Activated naive CD4-positive, alpha-beta T cell treated with Interleukin-2 at 50 U/mL for 16 hours (primary cell): Measurements from ENCODE around the gene VAV1.
A peak's percentile ranks its signal among the peaks of the same experiment; 100 is the strongest.
"Not testable (repeated sequence)": the region's sequence is repeated elsewhere in the genome, so short reads cannot be mapped to it uniquely, and the experiment has no call there.

Experiments
- DNase-seq: peaks from one replicate; pipeline ENCODE4 v3.0.0-alpha.2; 2020

The VAV1 gene

GRCh38 chr19:6737284-6737872 lies 35.1 kb upstream of the VAV1 start, which contains the start of gene GPR108:
Gene GPR108 (minus strand): TSS chr19:6737580. CDS start chr19:6737576, 4 bp downstream.
- DNase-seq: peak; percentile 100

GRCh38 chr19:6737873-6738786 lies 34.4 kb upstream of the VAV1 start:
- peak; percentile 81 for DNase-seq

DNA sequence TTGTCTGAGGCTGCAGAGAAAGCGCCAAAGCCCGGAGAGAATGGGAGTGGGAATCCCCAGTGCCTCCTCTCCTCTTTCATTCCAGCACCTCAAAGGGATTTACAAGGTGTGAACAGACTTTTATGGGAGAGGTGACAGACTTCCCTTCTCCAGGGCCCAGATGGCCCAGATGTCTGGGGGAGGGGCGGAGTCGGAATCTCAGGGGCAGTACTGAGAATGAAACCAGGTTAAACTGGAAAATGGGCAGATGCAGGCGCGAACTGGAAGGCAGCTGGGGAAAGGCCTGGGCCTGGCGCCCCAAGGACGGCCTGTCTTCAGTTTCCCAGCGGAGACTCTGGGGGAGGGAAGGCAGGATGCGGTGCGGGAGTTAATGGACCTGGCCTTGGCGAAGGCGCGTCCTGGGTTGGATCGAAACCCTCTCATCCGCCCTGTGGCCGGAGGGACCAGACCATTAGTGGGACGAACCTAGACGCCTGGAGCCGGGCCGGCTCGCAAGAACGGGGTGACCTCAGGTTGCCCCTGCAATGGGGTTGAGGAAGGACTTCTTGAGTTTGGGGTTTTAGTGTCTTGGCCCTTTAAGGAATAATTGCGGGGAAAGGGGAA lies 33.6 kb upstream of the VAV1 start:
- DNase-seq: peak; percentile 24

DNA sequence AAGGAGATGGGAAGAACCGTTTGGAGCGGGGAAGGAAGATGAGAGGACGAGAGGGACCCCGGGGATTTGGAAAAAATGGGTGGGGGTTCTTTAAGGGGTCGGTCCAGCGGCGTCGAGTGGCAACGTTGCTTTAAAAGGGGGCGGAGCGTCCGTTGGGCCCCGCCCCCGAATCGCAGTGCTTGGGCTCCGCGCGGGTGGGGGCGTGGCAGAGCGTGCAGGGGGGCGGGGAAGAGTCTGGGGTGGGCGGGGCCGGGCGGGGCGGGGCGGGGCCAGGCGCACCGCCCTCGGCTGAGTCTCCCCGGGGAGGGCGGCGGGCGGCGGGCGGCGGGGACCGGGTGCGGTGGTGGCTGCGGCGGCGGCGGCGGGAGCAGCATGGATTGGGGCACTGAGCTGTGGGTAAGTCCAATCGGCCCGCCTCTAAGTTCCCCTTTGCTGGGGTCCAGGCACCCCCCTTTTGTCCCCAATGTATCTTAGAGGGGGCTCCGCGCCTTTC lies 33.1 kb upstream of the VAV1 start, which contains the start of gene TRIP10:
Gene TRIP10, plus strand, starts transcription at position 291 of the 493 bp plus-strand sequence. Its CDS starts 82 bp downstream, at position 373.
- peak; percentile 82 for DNase-seq

DNA sequence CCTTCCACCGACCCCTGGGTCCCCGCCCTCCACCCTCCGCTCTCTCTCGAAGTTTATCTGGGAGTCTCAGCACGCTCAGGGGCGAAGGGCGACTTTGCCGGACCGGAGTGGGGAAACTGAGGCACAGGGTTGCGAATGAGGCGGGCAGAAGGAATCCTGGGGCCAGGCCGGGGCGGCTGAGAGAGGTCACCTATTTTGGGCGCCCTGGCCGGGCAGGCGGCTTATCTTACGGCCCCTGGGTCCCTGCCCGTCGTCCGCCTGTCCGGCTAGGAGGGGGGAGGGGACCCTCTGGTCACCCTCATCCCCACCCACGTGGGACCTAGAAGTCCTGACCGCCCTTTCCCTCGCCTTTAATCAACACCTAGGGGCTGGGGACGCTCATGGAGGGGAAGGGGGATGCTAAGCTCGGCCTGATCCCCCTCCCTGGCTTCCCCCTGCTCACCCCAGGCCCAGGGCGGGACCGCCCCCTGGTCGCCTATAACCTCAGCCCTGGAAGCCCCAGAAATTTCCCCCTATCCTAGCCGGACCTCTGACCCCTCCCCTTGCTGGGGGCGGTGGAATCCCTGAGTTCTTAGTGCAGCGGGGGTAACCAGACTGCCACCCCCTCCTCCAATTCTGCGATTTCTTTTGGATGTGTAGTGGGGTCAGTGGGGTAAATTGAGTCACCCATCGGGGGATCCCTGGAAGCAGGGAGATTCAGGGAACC lies 32.5 kb upstream of the VAV1 start:
- DNase-seq: peak; percentile 17

DNA sequence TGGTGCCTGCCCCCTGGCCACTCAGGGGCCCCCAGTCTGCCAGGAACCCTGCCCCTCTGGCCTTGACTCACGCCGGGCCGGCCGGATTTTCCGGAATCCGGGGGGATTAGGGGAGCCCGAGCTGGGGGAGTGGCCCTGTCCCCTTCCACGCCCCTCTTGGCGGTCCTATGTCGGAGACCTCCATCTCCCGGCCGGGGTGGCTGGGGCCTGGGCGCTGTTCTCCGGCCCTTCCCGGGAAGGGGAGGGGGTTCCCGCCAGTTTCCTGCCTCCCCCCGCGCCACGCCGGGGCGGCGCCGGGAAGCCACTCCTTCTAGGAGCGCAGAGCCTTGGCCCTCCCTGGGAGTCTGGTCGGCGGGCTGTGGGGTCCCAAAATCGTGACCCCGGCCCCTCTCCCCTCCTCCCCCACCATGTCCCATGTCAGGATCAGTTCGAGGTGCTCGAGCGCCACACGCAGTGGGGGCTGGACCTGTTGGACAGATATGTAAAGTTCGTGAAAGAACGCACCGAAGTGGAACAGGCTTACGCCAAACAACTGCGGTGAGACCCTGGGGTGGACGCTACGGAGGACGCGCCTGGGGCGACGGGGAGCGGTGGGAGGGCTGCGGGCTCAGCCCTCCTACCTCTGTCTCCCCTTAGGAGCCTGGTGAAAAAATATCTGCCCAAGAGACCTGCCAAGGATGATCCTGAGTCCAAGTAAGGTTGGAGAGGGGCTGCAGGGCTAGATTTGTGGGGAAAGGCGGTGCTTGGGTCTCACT lies 31.7 kb upstream of the VAV1 start:
- peak; percentile 10 for DNase-seq

DNA sequence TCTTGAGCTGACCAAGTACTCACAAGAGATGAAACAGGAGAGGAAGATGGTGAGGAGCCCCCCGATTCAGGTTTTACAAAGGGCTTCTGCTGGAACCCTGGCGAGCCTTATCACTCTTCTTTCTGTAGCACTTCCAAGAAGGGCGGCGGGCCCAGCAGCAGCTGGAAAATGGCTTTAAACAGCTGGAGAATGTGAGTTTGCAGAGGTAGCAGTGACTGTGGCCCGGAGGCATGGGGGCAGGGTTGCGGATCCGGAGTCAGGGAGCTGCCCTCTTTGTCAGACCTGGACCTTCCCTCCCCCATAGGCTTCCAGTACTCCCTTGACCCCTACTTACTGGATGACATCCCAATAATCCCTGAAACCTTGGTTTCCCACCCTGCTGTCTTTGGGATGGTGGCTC lies 29.4 kb upstream of the VAV1 start:
- no peak for DNase-seq

GRCh38 chr19:6743714-6744380 lies 28.7 kb upstream of the VAV1 start:
- no peak for DNase-seq

GRCh38 chr19:6744381-6745301 lies 27.9 kb upstream of the VAV1 start:
- DNase-seq: no peak

DNA sequence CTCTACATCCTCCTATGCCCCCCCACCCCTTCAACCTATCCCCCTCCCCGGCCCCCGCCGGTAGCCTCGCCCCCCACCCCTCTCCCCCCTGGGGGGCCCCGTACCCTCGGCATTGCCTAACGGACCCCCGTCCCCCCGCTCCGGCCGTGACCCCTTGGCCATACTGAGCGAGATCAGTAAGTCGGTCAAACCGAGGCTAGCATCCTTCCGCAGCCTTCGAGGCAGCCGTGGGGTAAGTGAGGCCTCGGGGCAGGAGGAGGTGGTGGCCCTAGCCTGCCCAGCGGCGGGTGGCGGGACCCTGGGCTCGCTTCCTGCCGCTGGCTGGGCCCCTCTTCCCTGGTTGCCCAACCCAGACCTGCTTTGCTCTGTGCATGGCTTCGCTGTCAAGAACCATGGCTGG lies 26.5 kb upstream of the VAV1 start:
- DNase-seq: no peak

GRCh38 chr19:6748543-6748942 lies 24.0 kb upstream of the VAV1 start:
- DNase-seq: not testable (repeated sequence)

- DNase-seq: no peak
Observed at GRCh38 chr19:6750062-6750461, 22.4 kb upstream of the VAV1 start.

GRCh38 chr19:6751189-6751588 lies 21.3 kb upstream of the VAV1 start:
- no peak for DNase-seq

GRCh38 chr19:6752256-6753177 lies 20.0 kb upstream of the VAV1 start:
- no peak for DNase-seq

DNA sequence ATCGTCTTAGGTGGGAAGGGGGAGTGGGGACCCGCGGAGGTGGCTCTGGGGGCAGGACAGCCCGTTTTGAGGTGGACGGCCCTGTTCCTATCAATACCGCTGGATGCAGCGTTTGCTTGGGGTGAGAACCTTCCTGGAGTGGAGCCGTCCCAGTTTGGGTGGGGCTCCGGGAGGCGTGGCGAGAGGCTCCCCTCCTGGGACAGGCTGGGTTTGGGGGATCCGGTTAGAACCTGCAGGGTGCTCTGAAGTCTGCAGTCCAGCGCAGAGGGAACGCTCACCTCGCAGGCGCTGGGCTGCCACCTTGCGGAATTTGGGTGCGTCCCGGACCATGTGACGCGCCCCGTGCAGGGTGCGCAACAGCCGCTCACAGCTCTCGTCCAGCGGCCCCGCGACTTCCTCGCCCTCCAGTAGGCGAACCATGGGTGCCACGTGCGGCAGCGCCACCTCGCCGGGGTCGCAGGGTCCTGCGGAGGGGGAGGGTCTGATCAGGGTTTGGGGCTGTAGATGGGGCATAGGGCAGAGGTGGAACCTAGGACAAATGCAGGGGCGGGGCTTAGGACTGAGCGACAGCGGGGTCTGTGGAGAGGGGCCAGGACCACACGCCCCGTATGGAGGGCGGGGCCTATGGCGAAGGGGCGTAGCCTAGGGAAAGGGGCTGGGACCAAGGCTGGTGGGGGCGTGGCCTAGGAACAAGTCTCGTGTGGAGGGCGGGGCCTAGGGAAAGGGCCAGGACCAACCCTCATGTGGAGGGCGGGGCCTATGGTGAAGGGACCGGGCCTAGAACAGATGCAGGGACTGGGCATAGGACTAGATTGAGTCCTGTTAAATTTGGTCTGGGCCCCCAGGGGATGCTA lies 19.1 kb upstream of the VAV1 start:
- peak; percentile 79 for DNase-seq

GRCh38 chr19:6754136-6754535 lies 18.4 kb upstream of the VAV1 start:
- no peak for DNase-seq

GRCh38 chr19:6754653-6755463 lies 17.6 kb upstream of the VAV1 start:
- no peak for DNase-seq
